Measurements from ENCODE around the gene HECTD1. TPM values are rescaled to one million over a fixed set of nuclear protein-coding genes. Genes with fewer than 3 reads are reported as not detected.
"Not testable (repeated sequence)": the region's sequence is repeated elsewhere in the genome, so short reads cannot be mapped to it uniquely, and the experiment has no call there.

The HECTD1 gene
- 100 to 1,000 TPM; 118 to 326 (median 164) TPM for total RNA-seq

- Histone ChIP-seq H3K9me3 (no peaks in the 10 kb centered on the region), H3K27me3 (no peaks in the 10 kb centered on the region), H3K4me1 (peaks cover 15 to 38% (median 22%) of the 10 kb centered on the region in 4 donors), H3K27ac (peak within 1 kb of the TSS; percentile 98 to 100 (median 99)), H3K36me3 (peaks cover 0 to 7% (median 0%) of the 10 kb centered on the region in 4 donors), H3K4me3 (peak within 1 kb of the TSS; percentile 66 to 86 (median 75))
- 1% methylated on average over 21 to 46 of the region's 79 CpGs for WGBS, 2 donors
- TF ChIP-seq POLR2AphosphoS5 (IDR thresholded peaks at IDR 0.05) (peak; percentile 61 to 78), EP300 (IDR thresholded peaks at IDR 0.05) (no peak), POLR2A (IDR thresholded peaks at IDR 0.05) (peak in 3 of 4 donors; percentile 58 to 88 (median 78))
- TF ChIP-seq, protein P1, sequence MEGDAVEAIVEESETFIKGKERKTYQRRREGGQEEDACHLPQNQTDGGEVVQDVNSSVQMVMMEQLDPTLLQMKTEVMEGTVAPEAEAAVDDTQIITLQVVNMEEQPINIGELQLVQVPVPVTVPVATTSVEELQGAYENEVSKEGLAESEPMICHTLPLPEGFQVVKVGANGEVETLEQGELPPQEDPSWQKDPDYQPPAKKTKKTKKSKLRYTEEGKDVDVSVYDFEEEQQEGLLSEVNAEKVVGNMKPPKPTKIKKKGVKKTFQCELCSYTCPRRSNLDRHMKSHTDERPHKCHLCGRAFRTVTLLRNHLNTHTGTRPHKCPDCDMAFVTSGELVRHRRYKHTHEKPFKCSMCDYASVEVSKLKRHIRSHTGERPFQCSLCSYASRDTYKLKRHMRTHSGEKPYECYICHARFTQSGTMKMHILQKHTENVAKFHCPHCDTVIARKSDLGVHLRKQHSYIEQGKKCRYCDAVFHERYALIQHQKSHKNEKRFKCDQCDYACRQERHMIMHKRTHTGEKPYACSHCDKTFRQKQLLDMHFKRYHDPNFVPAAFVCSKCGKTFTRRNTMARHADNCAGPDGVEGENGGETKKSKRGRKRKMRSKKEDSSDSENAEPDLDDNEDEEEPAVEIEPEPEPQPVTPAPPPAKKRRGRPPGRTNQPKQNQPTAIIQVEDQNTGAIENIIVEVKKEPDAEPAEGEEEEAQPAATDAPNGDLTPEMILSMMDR (IDR thresholded peaks at IDR 0.05) = peak; percentile 93 to 98 (median 96)
- DNase-seq (peak; percentile 90 to 98), ATAC-seq (ENCODE audit: low FRiP score in 2 of 2) (peak; percentile 96 to 97)
These were observed at the start of gene HECTD1 for GRCh38 chr14:31207755-31208545. Gene HECTD1 (minus strand): TSS chr14:31207793. CDS start chr14:31205936, 1,857 bp downstream.

GRCh38 chr14:31257244-31257553 is 49.6 kb upstream of the HECTD1 start:
- no peak overlapping the region for H3K4me3 ChIP-seq
- H3K27ac ChIP-seq = peak overlapping the region in 1 of 4 donors; percentile 7
- no peaks in the 10 kb centered on the region for H3K27me3 ChIP-seq
- no peaks in the 10 kb centered on the region for H3K9me3 ChIP-seq
- ATAC-seq (ENCODE audit: low FRiP score in 2 of 2) (no peak), DNase-seq (no peak)
- peaks cover 5 to 14% (median 9%) of the 10 kb centered on the region in 4 donors for H3K4me1 ChIP-seq
- TF ChIP-seq POLR2AphosphoS5 (IDR thresholded peaks at IDR 0.05) (no peak), POLR2A (IDR thresholded peaks at IDR 0.05) (no peak), EP300 (IDR thresholded peaks at IDR 0.05) (no peak)
- TF ChIP-seq, protein P1 (IDR thresholded peaks at IDR 0.05) = no peak
- no peaks in the 10 kb centered on the region for H3K36me3 ChIP-seq
- 89 to 94% methylated on average over 1 of the region's 1 CpG for WGBS, 2 donors

DNA sequence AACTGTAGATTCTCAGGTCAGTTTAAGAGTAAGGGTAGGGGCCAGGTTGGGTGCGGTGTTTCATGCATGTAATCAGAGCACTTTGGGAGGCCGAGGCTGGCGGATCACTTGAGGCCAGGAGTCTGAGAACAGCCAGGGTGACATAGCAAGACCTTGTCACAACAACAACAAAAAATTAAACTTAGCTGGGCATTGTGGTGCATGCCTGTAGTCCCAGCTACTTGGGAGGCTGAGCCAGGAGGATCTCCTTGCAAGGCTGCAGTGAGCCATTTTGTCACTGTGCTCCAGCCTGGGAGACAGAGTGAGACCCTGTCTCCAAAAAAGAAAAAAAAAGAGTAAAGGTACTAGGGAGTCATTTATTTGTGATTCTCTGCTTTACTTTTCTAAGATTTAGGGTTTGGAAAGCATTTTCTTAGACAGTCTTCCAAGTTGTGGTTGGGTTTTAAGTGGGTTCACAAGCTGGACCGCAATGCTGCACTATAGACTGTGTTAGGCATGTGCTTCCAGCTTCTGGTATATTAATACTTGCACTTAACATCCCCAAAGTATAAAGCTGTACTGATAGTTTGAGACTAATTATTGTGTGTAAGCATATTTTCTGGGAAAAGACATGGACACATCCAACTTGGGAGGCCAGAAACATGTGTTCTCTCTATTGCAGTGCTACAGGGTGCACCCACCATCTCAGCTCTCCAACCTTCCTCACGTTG is 49.1 kb upstream of the HECTD1 start:
- no peak for ATAC-seq (ENCODE audit: low FRiP score in 2 of 2)
- 96 to 97% methylated on average over 5 of the region's 5 CpGs for WGBS, 2 donors
- H3K27ac ChIP-seq = no peak overlapping the region

DNA sequence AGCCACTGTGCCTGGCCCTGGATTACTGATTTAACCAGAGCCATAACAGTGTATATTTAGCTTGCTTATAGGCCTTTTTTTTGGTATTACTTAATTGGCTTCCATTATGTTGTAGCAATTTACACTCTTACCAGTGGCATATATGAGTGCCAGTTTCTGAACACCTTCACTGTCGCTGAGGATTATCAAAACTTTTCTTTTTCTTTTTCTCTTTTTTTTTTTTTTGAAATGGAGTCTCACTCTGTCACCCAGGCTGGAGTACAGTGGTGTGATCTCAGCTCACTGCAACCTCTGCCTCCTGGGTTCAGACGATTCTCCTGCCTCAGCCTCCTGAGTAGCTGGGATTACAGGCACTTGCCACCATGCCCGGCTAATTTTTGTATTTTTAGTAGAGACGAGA is 48.3 kb upstream of the HECTD1 start:
- WGBS, 2 donors = 97 to 98% methylated on average over 4 of the region's 4 CpGs
- H3K4me3 ChIP-seq; H3K9me3 ChIP-seq; ATAC-seq (ENCODE audit: low FRiP score in 2 of 2); H3K4me1 ChIP-seq; DNase-seq; H3K27me3 ChIP-seq; H3K27ac ChIP-seq; H3K36me3 ChIP-seq: not testable (repeated sequence)

More for the DNA sequence above, 49.1 kb upstream of the HECTD1 start:
- TF ChIP-seq, protein P1 (IDR thresholded peaks at IDR 0.05) = no peak
- TF ChIP-seq EP300 (IDR thresholded peaks at IDR 0.05) (no peak), POLR2AphosphoS5 (IDR thresholded peaks at IDR 0.05) (no peak), POLR2A (IDR thresholded peaks at IDR 0.05) (no peak)
- DNase-seq = no peak
- no peaks in the 10 kb centered on the region for H3K27me3 ChIP-seq
- H3K4me3 ChIP-seq = no peak overlapping the region
- H3K4me1 ChIP-seq = peaks cover 3 to 9% (median 5%) of the 10 kb centered on the region in 4 donors
- no peaks in the 10 kb centered on the region for H3K36me3 ChIP-seq
- H3K9me3 ChIP-seq = no peaks in the 10 kb centered on the region

DNA sequence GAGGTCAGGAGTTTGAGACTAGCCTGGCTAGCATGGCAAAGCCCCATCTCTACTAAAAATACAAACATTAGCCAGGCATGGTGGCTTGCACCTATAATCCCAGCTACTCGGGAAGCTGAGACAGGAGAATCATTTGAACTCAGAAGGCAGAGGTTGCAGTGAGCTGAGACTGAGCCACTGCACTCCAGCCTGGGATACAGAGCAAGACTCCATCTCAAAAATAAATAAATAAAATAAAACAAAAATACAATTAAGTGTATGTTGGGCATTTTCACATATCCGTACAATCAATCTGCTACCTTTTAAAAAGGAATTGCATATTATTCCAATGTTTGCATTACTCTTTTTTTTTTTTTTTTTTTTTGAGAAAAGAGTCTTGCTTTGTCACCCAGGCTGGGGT is 47.7 kb upstream of the HECTD1 start:
- Histone ChIP-seq H3K4me1 (peaks cover 0 to 8% (median 0%) of the 10 kb centered on the region in 4 donors), H3K4me3 (no peak overlapping the region), H3K9me3 (no peaks in the 10 kb centered on the region), H3K27ac (no peak overlapping the region), H3K27me3 (no peaks in the 10 kb centered on the region), H3K36me3 (no peaks in the 10 kb centered on the region)
- 94 to 100% methylated on average over 2 of the region's 2 CpGs for WGBS, 2 donors
- ATAC-seq (ENCODE audit: low FRiP score in 2 of 2) (no peak), DNase-seq (no peak)
- TF ChIP-seq, protein P1 (IDR thresholded peaks at IDR 0.05) = no peak
- TF ChIP-seq EP300 (IDR thresholded peaks at IDR 0.05) = no peak
- no peak for TF ChIP-seq POLR2AphosphoS5 (IDR thresholded peaks at IDR 0.05)
- no peak for TF ChIP-seq POLR2A (IDR thresholded peaks at IDR 0.05)

Measured in upper lobe of left lung (tissue), 6 donors.